HG03039 (cell line): ENCODE results near the gene CACNA2D2.

Experiments used
- ATAC-seq: cut with Tn5 transposase; IDR thresholded peaks from one replicate; pipeline ENCODE4 v1.9.1; 2021; ENCODE audit warnings: mild to moderate bottlenecking, moderate library complexity; ENCODE audit not compliant: unreplicated experiment

Gene CACNA2D2

GRCh38 chr3:50502584-50503423 is 630 bp downstream of the CACNA2D2 start:
- no peak for ATAC-seq

- no peak for ATAC-seq
Measured at GRCh38 chr3:50502225-50502583, 1.2 kb downstream of the CACNA2D2 start.

- ATAC-seq = no peak
Measured at GRCh38 chr3:50495609-50496423, 7.6 kb downstream of the CACNA2D2 start.

- ATAC-seq = no peak
Measured at GRCh38 chr3:50494126-50494525, 9.3 kb downstream of the CACNA2D2 start.

- no peak for ATAC-seq
Measured at GRCh38 chr3:50493623-50494022, 9.8 kb downstream of the CACNA2D2 start.

- no peak for ATAC-seq
Measured at GRCh38 chr3:50493086-50493485, 10.3 kb downstream of the CACNA2D2 start.

- ATAC-seq = no peak
Measured at GRCh38 chr3:50491023-50491422, 12.4 kb downstream of the CACNA2D2 start.

- no peak for ATAC-seq
Measured at GRCh38 chr3:50490424-50490823, 13.0 kb downstream of the CACNA2D2 start.

GRCh38 chr3:50487181-50487580 is 16.3 kb downstream of the CACNA2D2 start:
- no peak for ATAC-seq

GRCh38 chr3:50486219-50486888 is 17.1 kb downstream of the CACNA2D2 start:
- ATAC-seq = no peak

- no peak for ATAC-seq
Measured at GRCh38 chr3:50484722-50485121, 18.7 kb downstream of the CACNA2D2 start.

- no peak for ATAC-seq
Measured at GRCh38 chr3:50483374-50483773, 20.1 kb downstream of the CACNA2D2 start.

GRCh38 chr3:50481992-50482391 is 21.4 kb downstream of the CACNA2D2 start:
- no peak for ATAC-seq

- ATAC-seq = no peak
Measured at GRCh38 chr3:50480471-50480870, 23.0 kb downstream of the CACNA2D2 start.

- ATAC-seq = no peak
Measured at GRCh38 chr3:50479523-50479922, 23.9 kb downstream of the CACNA2D2 start.

GRCh38 chr3:50478671-50479260 is 24.7 kb downstream of the CACNA2D2 start:
- ATAC-seq = no peak

GRCh38 chr3:50478051-50478450 is 25.4 kb downstream of the CACNA2D2 start:
- ATAC-seq = no peak

- no peak for ATAC-seq
Measured at GRCh38 chr3:50475348-50475747, 28.1 kb downstream of the CACNA2D2 start.

GRCh38 chr3:50474717-50475116 is 28.7 kb downstream of the CACNA2D2 start:
- no peak for ATAC-seq

- no peak for ATAC-seq
Measured at GRCh38 chr3:50473768-50474167, 29.7 kb downstream of the CACNA2D2 start.

GRCh38 chr3:50472958-50473357 is 30.5 kb downstream of the CACNA2D2 start:
- no peak for ATAC-seq
